Measurements from ENCODE around the gene SEPSECS.

The SEPSECS gene

DNA sequence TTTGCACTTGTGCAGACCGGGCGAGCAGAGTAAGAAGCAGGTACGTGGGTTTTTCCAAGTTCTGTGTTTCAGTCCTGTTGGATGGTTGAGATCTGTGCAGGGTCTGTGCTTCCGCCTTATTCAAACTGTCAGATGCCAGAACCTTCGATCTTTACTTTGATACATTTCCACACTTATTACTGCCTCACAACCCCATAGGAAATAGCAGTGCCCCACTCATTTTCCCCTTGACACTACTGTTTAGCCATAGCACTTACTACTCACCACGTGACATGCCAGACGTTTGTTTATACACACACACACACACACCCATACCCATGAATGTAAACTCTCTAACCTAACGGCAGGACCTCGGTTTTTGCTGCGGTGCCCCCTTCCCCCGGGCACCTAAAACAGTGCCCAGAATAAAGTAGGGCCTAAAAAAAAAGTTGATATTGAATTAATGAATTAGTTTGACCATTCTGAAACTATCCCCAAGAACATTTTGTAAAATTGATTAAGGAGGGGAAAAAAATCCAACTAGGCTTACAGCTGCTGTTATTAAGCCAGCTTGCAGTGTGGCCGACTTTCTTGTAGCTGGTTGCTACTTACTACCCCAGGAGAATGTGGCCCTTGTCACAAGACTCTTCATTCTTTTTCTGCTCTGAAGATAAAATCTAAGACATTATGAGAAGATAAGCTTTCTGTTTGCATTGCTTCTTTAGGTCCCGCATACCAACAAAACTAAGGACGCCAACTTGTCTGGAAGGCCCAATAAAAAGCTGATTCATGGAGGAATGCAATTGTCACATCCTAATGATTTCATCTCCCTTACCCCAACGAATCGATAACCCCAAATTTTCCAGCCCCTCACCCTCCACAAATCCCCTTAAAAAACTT, 704 bp upstream of the SEPSECS start:
- CTCF ChIA-PET: interaction anchor here (0.6 kb wide), 1 partner anchor 16 kb away, joined by 3 read pairs; no protein-coding TSS in a partner anchor
- peak; percentile 36 for DNase-seq (ENCODE audit: low spot score)
- POLR2A ChIA-PET (ENCODE audit: low non-redundant PET): interaction anchor here (0.9 to 1.2 kb wide), 2 partner anchors 10 to 78 kb away, joined by 3 read pairs; no protein-coding TSS in a partner anchor
- TF ChIP-seq, protein P1, sequence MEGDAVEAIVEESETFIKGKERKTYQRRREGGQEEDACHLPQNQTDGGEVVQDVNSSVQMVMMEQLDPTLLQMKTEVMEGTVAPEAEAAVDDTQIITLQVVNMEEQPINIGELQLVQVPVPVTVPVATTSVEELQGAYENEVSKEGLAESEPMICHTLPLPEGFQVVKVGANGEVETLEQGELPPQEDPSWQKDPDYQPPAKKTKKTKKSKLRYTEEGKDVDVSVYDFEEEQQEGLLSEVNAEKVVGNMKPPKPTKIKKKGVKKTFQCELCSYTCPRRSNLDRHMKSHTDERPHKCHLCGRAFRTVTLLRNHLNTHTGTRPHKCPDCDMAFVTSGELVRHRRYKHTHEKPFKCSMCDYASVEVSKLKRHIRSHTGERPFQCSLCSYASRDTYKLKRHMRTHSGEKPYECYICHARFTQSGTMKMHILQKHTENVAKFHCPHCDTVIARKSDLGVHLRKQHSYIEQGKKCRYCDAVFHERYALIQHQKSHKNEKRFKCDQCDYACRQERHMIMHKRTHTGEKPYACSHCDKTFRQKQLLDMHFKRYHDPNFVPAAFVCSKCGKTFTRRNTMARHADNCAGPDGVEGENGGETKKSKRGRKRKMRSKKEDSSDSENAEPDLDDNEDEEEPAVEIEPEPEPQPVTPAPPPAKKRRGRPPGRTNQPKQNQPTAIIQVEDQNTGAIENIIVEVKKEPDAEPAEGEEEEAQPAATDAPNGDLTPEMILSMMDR (conservative IDR thresholded peaks at IDR 0.05; ENCODE audit: low read depth): no peak
- peak overlapping the region; percentile 95 for H3K27ac ChIP-seq

DNA sequence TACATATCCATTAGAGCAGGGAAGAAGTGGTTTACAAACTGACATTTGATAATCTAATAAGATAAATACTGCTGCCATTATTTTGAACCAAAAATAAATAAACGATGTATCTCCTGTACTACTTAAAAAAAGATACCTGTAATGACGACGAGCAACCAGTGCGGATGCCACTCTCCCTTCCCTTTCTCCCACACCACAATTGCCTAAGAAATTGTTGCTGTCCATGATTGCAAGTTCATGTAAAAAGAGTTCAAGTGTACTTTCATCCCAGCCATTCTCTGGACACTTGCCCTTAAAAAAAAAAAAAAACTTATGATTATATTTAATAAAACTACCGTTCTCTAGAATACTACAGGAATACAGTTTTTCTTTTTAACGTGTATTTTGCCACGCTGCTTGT, 1.4 kb downstream of the SEPSECS start:
- H3K27ac ChIP-seq: no peak overlapping the region
- no peak for DNase-seq (ENCODE audit: low spot score)
- TF ChIP-seq, protein P1 (conservative IDR thresholded peaks at IDR 0.05; ENCODE audit: low read depth): no peak
- CTCF ChIA-PET: interaction anchor here (0.8 kb wide), 1 partner anchor 14 kb away, joined by 3 read pairs; no protein-coding TSS in a partner anchor
- POLR2A ChIA-PET (ENCODE audit: low non-redundant PET): no interaction called here

DNA sequence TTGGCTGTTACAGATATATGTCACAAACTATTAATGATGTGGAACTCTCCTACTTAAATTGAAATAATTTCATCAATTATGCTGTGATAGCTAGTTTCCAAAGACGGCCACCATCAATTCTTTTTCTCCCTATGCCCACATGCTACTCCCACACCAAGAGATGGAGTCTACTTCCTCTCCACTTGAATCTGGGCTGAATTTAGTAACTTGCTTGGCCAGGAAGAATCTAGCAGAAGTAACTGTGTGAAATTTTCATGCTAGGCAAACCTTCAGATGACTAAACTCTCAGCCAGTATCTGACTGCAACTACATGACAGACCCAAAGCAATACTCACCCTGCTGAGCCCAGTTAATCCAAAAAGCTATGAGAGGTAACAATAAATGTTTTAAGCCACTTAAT, 3.2 kb downstream of the SEPSECS start:
- ChIA-PET POLR2A (ENCODE audit: low non-redundant PET) (interaction anchor here (0.7 kb wide), 1 partner anchor 30 kb away, joined by 4 read pairs; no protein-coding TSS in a partner anchor), CTCF (interaction anchor here (0.7 kb wide), 1 partner anchor 1798 kb away, joined by 3 read pairs; no protein-coding TSS in a partner anchor)
- no peak overlapping the region for H3K27ac ChIP-seq
- DNase-seq (ENCODE audit: low spot score): no peak
- TF ChIP-seq, protein P1 (conservative IDR thresholded peaks at IDR 0.05; ENCODE audit: low read depth): no peak

DNA sequence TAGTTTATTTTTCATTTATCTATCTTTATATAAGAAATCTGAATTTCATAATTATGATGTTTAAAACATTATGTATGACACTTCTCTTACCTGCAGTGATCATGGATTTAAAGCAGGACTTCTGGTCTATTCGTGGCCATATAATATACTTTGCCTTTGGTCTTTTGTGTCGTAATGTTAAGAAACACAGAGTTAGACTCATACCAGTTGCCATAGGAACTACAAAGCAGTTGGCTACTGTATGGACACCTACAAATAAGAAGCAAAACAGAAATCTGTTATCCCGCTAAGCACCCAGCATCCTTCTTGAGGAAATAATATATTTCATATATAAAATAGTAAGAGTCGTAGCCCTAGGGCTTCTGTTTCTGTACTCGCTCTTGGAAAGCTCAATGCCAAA, 4.3 kb downstream of the SEPSECS start:
- ChIA-PET POLR2A (ENCODE audit: low non-redundant PET) (interaction anchor here (0.6 kb wide), 1 partner anchor 111 kb away, joined by 5 read pairs; no protein-coding TSS in a partner anchor), CTCF (interaction anchor here (0.7 kb wide), 1 partner anchor 16 kb away, joined by 3 read pairs; no protein-coding TSS in a partner anchor)
- DNase-seq (ENCODE audit: low spot score): no peak
- TF ChIP-seq, protein P1 (conservative IDR thresholded peaks at IDR 0.05; ENCODE audit: low read depth): no peak
- H3K27ac ChIP-seq: no peak overlapping the region

DNA sequence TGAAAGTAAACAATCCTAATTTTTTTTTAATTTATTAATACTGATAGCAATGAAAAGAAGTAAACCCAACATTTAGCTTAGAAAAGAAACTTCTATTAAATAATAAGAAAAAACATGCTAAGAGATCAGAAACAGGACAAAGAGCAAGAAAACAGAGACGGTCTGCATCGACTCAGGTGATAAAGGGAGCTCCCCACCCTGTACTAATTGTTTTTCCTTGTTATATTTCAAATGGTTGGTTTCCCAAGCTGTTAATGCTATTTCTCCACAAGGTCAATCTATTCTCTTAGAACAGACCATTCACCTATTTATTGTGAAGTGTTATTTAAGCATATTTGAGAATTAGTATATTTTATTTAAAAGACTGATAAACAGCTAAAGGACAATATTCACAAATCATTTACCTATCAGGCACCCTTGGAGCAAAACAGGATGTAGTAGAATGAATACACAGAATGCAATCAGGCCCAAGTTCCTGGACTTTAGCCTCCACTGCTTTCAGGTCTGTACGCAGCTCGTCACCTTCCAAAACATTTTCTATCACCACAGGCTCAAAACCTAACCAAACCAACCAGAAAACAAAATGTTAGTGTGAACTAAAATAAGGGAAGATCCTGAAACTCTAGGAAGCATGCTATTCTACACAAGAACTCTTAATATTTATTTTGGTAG, 5.5 kb downstream of the SEPSECS start:
- H3K27ac ChIP-seq: no peak overlapping the region
- ChIA-PET POLR2A (ENCODE audit: low non-redundant PET) (no interaction called here), CTCF (interaction anchor here (0.5 to 0.7 kb wide), 3 partner anchors 37 to 208 kb away, joined by 3 read pairs; no protein-coding TSS in a partner anchor)
- DNase-seq (ENCODE audit: low spot score): no peak
- TF ChIP-seq, protein P1 (conservative IDR thresholded peaks at IDR 0.05; ENCODE audit: low read depth): no peak

DNA sequence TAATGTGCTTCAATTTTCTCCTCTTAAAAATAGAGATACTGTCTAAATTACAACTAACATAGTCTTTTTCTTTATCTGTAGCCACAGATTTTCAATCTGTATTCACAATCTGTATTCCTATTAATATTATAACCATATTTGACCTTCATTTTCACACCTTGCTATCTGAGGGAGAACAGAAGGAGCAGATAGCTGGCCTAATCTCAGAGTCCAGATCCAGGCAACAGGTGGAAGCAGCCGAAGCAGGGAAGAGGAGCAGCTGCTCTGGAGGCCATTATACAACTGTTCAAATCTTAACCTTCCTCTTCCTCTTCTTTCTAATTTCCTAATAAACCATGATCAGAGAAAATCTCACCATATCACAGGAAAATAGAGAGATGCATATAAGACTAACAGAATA, 14.2 kb downstream of the SEPSECS start:
- TF ChIP-seq, protein P1 (conservative IDR thresholded peaks at IDR 0.05; ENCODE audit: low read depth): no peak
- ChIA-PET POLR2A (ENCODE audit: low non-redundant PET) (no interaction called here), CTCF (no interaction called here)
- no peak for DNase-seq (ENCODE audit: low spot score)
- H3K27ac ChIP-seq: no peak overlapping the region

Data from RWPE1 (cell line).